CD4-positive, alpha-beta T cell (primary cell): ENCODE measurements around the gene FKBP1A. TPM values are rescaled to one million over a fixed set of nuclear protein-coding genes. Genes with fewer than 3 reads are reported as not detected.

Experiments
- ATAC-seq: fragments of 200-7000 bp; cut with Tn5 transposase; one replicate; pipeline ENCODE4 v1.10.0; 2022; ENCODE audit warnings: mild to moderate bottlenecking; ENCODE audit not compliant: poor library complexity
- CTCF ChIA-PET: fragments of 350-600 bp; sonication (Branson Sonifier 250); formaldehyde crosslinking; loops from one replicate; lab custom pipeline; 2021; ENCODE audit warnings: antibody characterized with exemption, inconsistent platforms; lab: Charles Lee
- POLR2A ChIA-PET: fragments of 350-600 bp; sonication (Branson Sonifier 250); formaldehyde crosslinking; loops from one replicate; lab custom pipeline; 2021; ENCODE audit warnings: antibody characterized with exemption, inconsistent platforms; lab: Charles Lee
- DNase-seq, 14 experiments: peaks; one replicate each; pipeline ENCODE4 v3.0.0-alpha.2; 2013 to 2020; ENCODE audit warnings: mixed read lengths in 2 of 14
- H3K27ac ChIP-seq, 2 donors: one replicate each; pipeline versions ENCODE4 v1.5.1 to v1.7.0; 2013; ENCODE audit warnings: low read length in 2 of 2, low read depth in 1 of 2, mild to moderate bottlenecking in 1 of 2
- H3K27me3 ChIP-seq, 2 experiments: 1 replicate in 1 of 2; 2 replicates in 1 of 2; pipeline versions ENCODE4 v1.6.1 to v1.7.0; 2013; ENCODE audit warnings: low read length in 2 of 2, control low read depth in 1 of 2, mild to moderate bottlenecking in 1 of 2, moderate library complexity in 1 of 2; ENCODE audit not compliant: insufficient read depth in 2 of 2, control insufficient read depth in 1 of 2
- H3K36me3 ChIP-seq: one replicate; pipeline ENCODE4 v1.6.1; 2013; ENCODE audit warnings: low read length, control low read depth; ENCODE audit not compliant: insufficient read depth
- H3K4me1 ChIP-seq: one replicate; pipeline ENCODE4 v1.6.1; 2013; ENCODE audit warnings: low read length, control low read depth; ENCODE audit not compliant: insufficient read depth
- H3K4me3 ChIP-seq: one replicate; pipeline ENCODE4 v1.5.1; 2013; ENCODE audit warnings: mild to moderate bottlenecking, low read length, moderate library complexity
- H3K9me3 ChIP-seq, 2 experiments: 1 replicate in 1 of 2; 2 replicates in 1 of 2; pipeline versions ENCODE4 v1.6.1 to v1.7.0; 2013; ENCODE audit warnings: low read length in 2 of 2, mild to moderate bottlenecking in 2 of 2, control low read depth in 1 of 2, moderate library complexity in 1 of 2; ENCODE audit not compliant: control insufficient read depth in 1 of 2, insufficient read depth in 1 of 2
- H3K27ac Mint-ChIP-seq: one replicate; pipeline ENCODE4 v1.8.0; 2020; ENCODE audit warnings: mixed read lengths
- H3K27me3 Mint-ChIP-seq: one replicate; pipeline ENCODE4 v1.8.0; 2021; ENCODE audit warnings: mixed read lengths
- H3K36me3 Mint-ChIP-seq: one replicate; pipeline ENCODE4 v1.8.0; 2021; ENCODE audit warnings: low read depth, mixed read lengths
- H3K4me1 Mint-ChIP-seq: one replicate; pipeline ENCODE4 v1.8.0; 2021; ENCODE audit warnings: low read depth, mixed read lengths
- H3K4me3 Mint-ChIP-seq: one replicate; pipeline ENCODE4 v1.8.0; 2020; ENCODE audit warnings: mild to moderate bottlenecking, mixed read lengths
- H3K9me3 Mint-ChIP-seq: one replicate; pipeline ENCODE4 v1.8.0; 2020; ENCODE audit warnings: mixed read lengths
- intact Hi-C, 2 experiments: fragments of 100-400 bp; cut with DNase I in 1 of 2; cut with micrococcal nuclease in 1 of 2; formaldehyde crosslinking; loops; one replicate each; pipeline versions ENCODE4 v1.15.1 to v1.9.0; 2023 to 2025; cut with DNase I, micrococcal nuclease
- total RNA-seq, 174 experiments: library from RNA in 2 of 174; stranded (reverse) in 2 of 174; gene quantifications; one replicate each; pipeline ENCODE4 v1.2.3 and lab custom pipeline; 2021 to 2026
- TF ChIP-seq, protein P1 (sequence below): fragments of 200-600 bp; IDR thresholded peaks from one replicate; pipeline ENCODE4 v1.8.0; 2022; ENCODE audit warnings: antibody characterized with exemption, mild to moderate bottlenecking

FKBP1A gene
- total RNA-seq, 2 experiments from 2014 or later: 43.3 to 45.4 TPM

GRCh38 chr20:1322511-1323245, 70.2 kb downstream of the FKBP1A start:
- H3K36me3 Mint-ChIP-seq: no peaks in the 10 kb centered on the region

GRCh38 chr20:1321654-1321939, 71.3 kb downstream of the FKBP1A start:
- Histone ChIP-seq H3K4me3 (no peak overlapping the region), H3K27ac (no peak overlapping the region), H3K27me3 (no peaks in the 10 kb centered on the region), H3K36me3 (no peaks in the 10 kb centered on the region), H3K4me1 (peaks cover 26% of the 10 kb centered on the region), H3K9me3 (no peaks in the 10 kb centered on the region)
- no peak for DNase-seq
- Mint-ChIP-seq H3K9me3 (no peaks in the 10 kb centered on the region), H3K4me1 (no peaks in the 10 kb centered on the region), H3K4me3 (no peak overlapping the region), H3K27ac (no peak overlapping the region), H3K36me3 (no peaks in the 10 kb centered on the region), H3K27me3 (no peaks in the 10 kb centered on the region)
- TF ChIP-seq, protein P1, sequence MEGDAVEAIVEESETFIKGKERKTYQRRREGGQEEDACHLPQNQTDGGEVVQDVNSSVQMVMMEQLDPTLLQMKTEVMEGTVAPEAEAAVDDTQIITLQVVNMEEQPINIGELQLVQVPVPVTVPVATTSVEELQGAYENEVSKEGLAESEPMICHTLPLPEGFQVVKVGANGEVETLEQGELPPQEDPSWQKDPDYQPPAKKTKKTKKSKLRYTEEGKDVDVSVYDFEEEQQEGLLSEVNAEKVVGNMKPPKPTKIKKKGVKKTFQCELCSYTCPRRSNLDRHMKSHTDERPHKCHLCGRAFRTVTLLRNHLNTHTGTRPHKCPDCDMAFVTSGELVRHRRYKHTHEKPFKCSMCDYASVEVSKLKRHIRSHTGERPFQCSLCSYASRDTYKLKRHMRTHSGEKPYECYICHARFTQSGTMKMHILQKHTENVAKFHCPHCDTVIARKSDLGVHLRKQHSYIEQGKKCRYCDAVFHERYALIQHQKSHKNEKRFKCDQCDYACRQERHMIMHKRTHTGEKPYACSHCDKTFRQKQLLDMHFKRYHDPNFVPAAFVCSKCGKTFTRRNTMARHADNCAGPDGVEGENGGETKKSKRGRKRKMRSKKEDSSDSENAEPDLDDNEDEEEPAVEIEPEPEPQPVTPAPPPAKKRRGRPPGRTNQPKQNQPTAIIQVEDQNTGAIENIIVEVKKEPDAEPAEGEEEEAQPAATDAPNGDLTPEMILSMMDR: no peak
- ATAC-seq: no peak
- POLR2A ChIA-PET: no interaction called here
- CTCF ChIA-PET: interaction anchor here (1.1 to 1.3 kb wide), 2 partner anchors 115 to 145 kb away, joined by 3 to 4 read pairs; partner anchors contain the start of gene NSFL1C
- intact Hi-C loops: loop anchor here in 1 of 2 experiments (5.0 to 10.0 kb wide), 2 partner anchors 57 to 99 kb away; partner anchors contain the start of gene SNPH

More at GRCh38 chr20:1322511-1323245, 70.2 kb downstream of the FKBP1A start:
- Mint-ChIP-seq H3K4me1 (no peaks in the 10 kb centered on the region), H3K9me3 (no peaks in the 10 kb centered on the region), H3K4me3 (no peak overlapping the region), H3K27me3 (no peaks in the 10 kb centered on the region), H3K27ac (peak overlapping the region; percentile 54)
- Histone ChIP-seq H3K4me3 (no peak overlapping the region), H3K9me3 (no peaks in the 10 kb centered on the region), H3K4me1 (peaks cover 34% of the 10 kb centered on the region), H3K27ac (no peak overlapping the region), H3K36me3 (no peaks in the 10 kb centered on the region), H3K27me3 (no peaks in the 10 kb centered on the region)
- CTCF ChIA-PET: interaction anchor here (1.3 kb wide), 1 partner anchor 114 kb away, joined by 3 read pairs; no protein-coding TSS in a partner anchor
- DNase-seq (peak in 1 of 14 experiments; percentile 41), ATAC-seq (no peak)
- intact Hi-C loops: loop anchor here in 1 of 2 experiments (5.0 to 10.0 kb wide), 2 partner anchors 58 to 100 kb away; partner anchors contain the start of gene SNPH
- TF ChIP-seq, protein P1: no peak
- POLR2A ChIA-PET: no interaction called here

GRCh38 chr20:1320902-1321653, 71.8 kb downstream of the FKBP1A start:
- ATAC-seq: no peak
- Mint-ChIP-seq H3K4me1 (no peaks in the 10 kb centered on the region), H3K9me3 (no peaks in the 10 kb centered on the region), H3K27ac (no peak overlapping the region), H3K36me3 (no peaks in the 10 kb centered on the region), H3K4me3 (no peak overlapping the region), H3K27me3 (no peaks in the 10 kb centered on the region)
- Histone ChIP-seq H3K9me3 (no peaks in the 10 kb centered on the region), H3K4me1 (peaks cover 20% of the 10 kb centered on the region), H3K36me3 (no peaks in the 10 kb centered on the region), H3K27ac (no peak overlapping the region), H3K27me3 (no peaks in the 10 kb centered on the region), H3K4me3 (no peak overlapping the region)
- CTCF ChIA-PET: interaction anchor here (1.1 kb wide), 1 partner anchor 146 kb away, joined by 4 read pairs; the partner anchor contains the start of gene NSFL1C
- DNase-seq: no peak
- POLR2A ChIA-PET: no interaction called here
- TF ChIP-seq, protein P1: no peak
- intact Hi-C loops: loop anchor here in 1 of 2 experiments (5.0 to 10.0 kb wide), 2 partner anchors 56 to 99 kb away; partner anchors contain the start of gene SNPH
